H1 (cell line): Measurements from ENCODE around the gene SCN10A. TPM values are rescaled to one million over a fixed set of nuclear protein-coding genes. Genes with fewer than 3 reads are reported as not detected.

Experiments used
- CTCF ChIA-PET: fragments of 300-600 bp; sonication (Branson Sonifier 250); formaldehyde crosslinking; loops from one replicate; lab custom pipeline; 2021; ENCODE audit not compliant: partially characterized antibody; lab: Charles Lee
- POLR2A ChIA-PET: fragments of 300-600 bp; sonication (Branson Sonifier 250); formaldehyde crosslinking; loops from one replicate; lab custom pipeline; 2021; ENCODE audit warnings: inconsistent platforms; ENCODE audit not compliant: partially characterized antibody; lab: Charles Lee
- DNase-seq, 2 experiments: peaks; one replicate each; pipeline versions ENCODE4 v3.0.0 to v3.0.0-alpha.2; 2010 to 2022; ENCODE audit warnings: low spot score in 2 of 2, low read depth in 1 of 2, mixed read lengths in 1 of 2
- FAIRE-seq: peaks from 2 replicates; lab custom pipeline; 2011; peaks lifted over from hg19 to GRCh38; lab: Jason Lieb, UNC
- H2AFZ ChIP-seq: 2 replicates; pipeline ENCODE4 v1.8.1; 2012; ENCODE audit warnings: low read length, inconsistent platforms
- H2AK5ac ChIP-seq: 2 replicates; pipeline ENCODE4 v1.6.1; 2013; ENCODE audit warnings: low read depth, low read length
- H2BK120ac ChIP-seq: replicated peaks from 2 replicates; pipeline ENCODE3; 2013; ENCODE audit warnings: low read depth, low read length, inconsistent platforms
- H2BK12ac ChIP-seq: 2 replicates; pipeline ENCODE4 v1.6.1; 2013; ENCODE audit warnings: low read depth, low read length
- H2BK15ac ChIP-seq: 2 replicates; pipeline ENCODE4 v1.6.1; 2013; ENCODE audit warnings: low read length
- H2BK20ac ChIP-seq: 2 replicates; pipeline ENCODE4 v1.6.1; 2013; ENCODE audit warnings: low read length
- H2BK5ac ChIP-seq: 2 replicates; pipeline ENCODE4 v1.6.1; 2013; ENCODE audit warnings: low read depth, low read length
- H3K14ac ChIP-seq: 2 replicates; pipeline ENCODE4 v1.6.1; 2013; ENCODE audit warnings: inconsistent platforms; ENCODE audit not compliant: insufficient read length
- H3K18ac ChIP-seq: 2 replicates; pipeline ENCODE4 v1.6.1; 2013; ENCODE audit warnings: low read length; ENCODE audit errors: extremely low read depth
- H3K23ac ChIP-seq: 2 replicates; pipeline ENCODE4 v1.6.1; 2013; ENCODE audit warnings: inconsistent platforms; ENCODE audit not compliant: insufficient read length
- H3K23me2 ChIP-seq: 2 replicates; pipeline ENCODE4 v1.6.1; 2013; ENCODE audit warnings: low read depth, low read length
- H3K27ac ChIP-seq: 2 replicates; pipeline ENCODE4 v1.6.1; 2011; ENCODE audit warnings: low read depth, low read length, inconsistent platforms
- H3K27me3 ChIP-seq, 4 experiments: replicated peaks in 1 of 4; 1 replicate in 1 of 4; 2 replicates in 3 of 4; pipeline versions ENCODE4 v1.6.1 to v1.8.1; 2011 to 2013; ENCODE audit warnings: low read length in 3 of 4, mild to moderate bottlenecking in 3 of 4, inconsistent platforms in 2 of 4, mixed read lengths in 2 of 4, moderate library complexity in 1 of 4; ENCODE audit not compliant: control insufficient read depth in 3 of 4, insufficient read depth in 3 of 4; ENCODE audit errors: extremely low read depth in 1 of 4
- H3K36me3 ChIP-seq, 4 experiments: 2 replicates each; pipeline versions ENCODE4 v1.6.1 to v1.8.1; 2011 to 2013; ENCODE audit warnings: mild to moderate bottlenecking in 4 of 4, low read length in 3 of 4, moderate library complexity in 2 of 4, control low read depth in 1 of 4, inconsistent platforms in 1 of 4; ENCODE audit not compliant: insufficient read depth in 4 of 4, control insufficient read depth in 2 of 4
- H3K4ac ChIP-seq: replicated peaks from 2 replicates; pipeline ENCODE3; 2013; ENCODE audit warnings: low read length, low read depth, mixed read lengths, inconsistent platforms; ENCODE audit not compliant: insufficient read length
- H3K4me1 ChIP-seq, 4 experiments: replicated peaks in 1 of 4; 1 replicate in 1 of 4; 2 replicates in 3 of 4; pipeline versions ENCODE4 v1.6.1 to v1.8.1; 2011 to 2013; ENCODE audit warnings: low read length in 3 of 4, inconsistent platforms in 2 of 4, mixed read lengths in 1 of 4; ENCODE audit not compliant: insufficient read depth in 4 of 4, control insufficient read depth in 3 of 4
- H3K4me2 ChIP-seq, 2 experiments: 2 replicates each; pipeline versions ENCODE4 v1.6.1 to v1.8.1; 2011 to 2013; ENCODE audit warnings: low read depth in 2 of 2, low read length in 2 of 2, control low read depth in 1 of 2, inconsistent platforms in 1 of 2, mild to moderate bottlenecking in 1 of 2; ENCODE audit not compliant: insufficient read depth in 1 of 2
- H3K4me3 ChIP-seq, 4 experiments: fragments of 200-600, 300-600 bp in 1 of 4; sonication (generic), shearing (Covaris generic), sonication (Bioruptor Twin) in 1 of 4; 2 replicates each; pipeline versions ENCODE4 v1.5.1 to v1.8.1; 2011 to 2016; ENCODE audit warnings: low read length in 4 of 4, low read depth in 3 of 4, control low read depth in 2 of 4, inconsistent platforms in 2 of 4, mild to moderate bottlenecking in 2 of 4, mixed read lengths in 1 of 4, moderate library complexity in 1 of 4; ENCODE audit not compliant: insufficient read depth in 2 of 4; ENCODE audit errors: extremely low read depth in 1 of 4
- H3K56ac ChIP-seq: replicated peaks from 2 replicates; pipeline ENCODE3; 2013; ENCODE audit warnings: low read depth, mild to moderate bottlenecking, mixed read lengths, low read length, inconsistent platforms; ENCODE audit not compliant: insufficient read length
- H3K79me1 ChIP-seq: 2 replicates; pipeline ENCODE4 v1.6.1; 2013; ENCODE audit warnings: low read depth, low read length, control low read depth
- H3K79me2 ChIP-seq, 2 experiments: 2 replicates each; pipeline versions ENCODE4 v1.6.1 to v1.8.1; 2012 to 2013; ENCODE audit warnings: low read length in 2 of 2, mild to moderate bottlenecking in 2 of 2, inconsistent platforms in 1 of 2; ENCODE audit not compliant: insufficient read depth in 2 of 2, control insufficient read depth in 1 of 2
- H3K9ac ChIP-seq, 4 experiments: replicated peaks in 1 of 4; 1 replicate in 1 of 4; 2 replicates in 3 of 4; pipeline versions ENCODE4 v1.6.1 to v1.8.1; 2011 to 2013; ENCODE audit warnings: low read depth in 3 of 4, low read length in 3 of 4, control low read depth in 2 of 4, mild to moderate bottlenecking in 2 of 4, moderate library complexity in 2 of 4, inconsistent platforms in 1 of 4; ENCODE audit errors: extremely low read depth in 1 of 4
- H3K9me3 ChIP-seq, 2 experiments: 2 replicates each; pipeline versions ENCODE4 v1.6.1 to v1.8.1; 2012 to 2013; ENCODE audit warnings: mild to moderate bottlenecking in 2 of 2, moderate library complexity in 2 of 2, control low read depth in 1 of 2, inconsistent platforms in 1 of 2, low read depth in 1 of 2, low read length in 1 of 2, mixed read lengths in 1 of 2; ENCODE audit not compliant: insufficient read depth in 2 of 2
- H4K20me1 ChIP-seq, 2 experiments: replicated peaks in 1 of 2; 2 replicates each; pipeline versions ENCODE3 to v1.8.1; 2011 to 2013; ENCODE audit warnings: inconsistent platforms in 2 of 2, low read length in 2 of 2, mild to moderate bottlenecking in 1 of 2; ENCODE audit not compliant: insufficient read depth in 2 of 2, control insufficient read depth in 1 of 2
- H4K5ac ChIP-seq: 2 replicates; pipeline ENCODE4 v1.6.1; 2013; ENCODE audit warnings: low read length, low read depth, mixed read lengths, inconsistent platforms; ENCODE audit not compliant: insufficient read length
- H4K8ac ChIP-seq: 2 replicates; pipeline ENCODE4 v1.8.0; 2013; ENCODE audit warnings: mild to moderate bottlenecking, moderate library complexity, low read length, inconsistent platforms; ENCODE audit not compliant: insufficient read depth; ENCODE audit errors: extremely low read depth
- H4K91ac ChIP-seq: replicated peaks from 2 replicates; pipeline ENCODE3; 2013; ENCODE audit warnings: low read length, mixed read lengths, inconsistent platforms; ENCODE audit not compliant: insufficient read length
- CEBPB ChIP-seq: IDR thresholded peaks from 2 replicates; pipeline ENCODE4 v1.6.1; 2012; ENCODE audit warnings: low read depth, low read length
- JUN ChIP-seq: IDR thresholded peaks from 2 replicates; pipeline ENCODE4 v1.6.1; 2011; ENCODE audit warnings: low read depth, mild to moderate bottlenecking, improper control_type of control experiment, low read length
- KDM4A ChIP-seq: IDR thresholded peaks from one replicate; pipeline ENCODE4 v1.7.1; 2012; ENCODE audit warnings: low read depth, mild to moderate bottlenecking, moderate library complexity, low read length, inconsistent platforms; ENCODE audit not compliant: severe bottlenecking
- RXRA ChIP-seq: IDR thresholded peaks from 2 replicates; pipeline ENCODE4 v1.6.1; 2011; ENCODE audit warnings: low read depth, mild to moderate bottlenecking, low read length, moderate library complexity; ENCODE audit not compliant: insufficient read depth
- SIRT6 ChIP-seq: IDR thresholded peaks from one replicate; pipeline ENCODE4 v1.7.1; 2012; ENCODE audit warnings: low read length, inconsistent platforms
- ZNF274 ChIP-seq: IDR thresholded peaks from 2 replicates; pipeline ENCODE4 v1.7.0; 2012; ENCODE audit warnings: low read length, borderline replicate concordance; ENCODE audit errors: extremely low read depth
- WGBS, 2 experiments: shearing (Covaris generic) in 1 of 2; methylation state at CpG; one replicate each; pipeline versions ENCODE4 v1.1.6 to v1.1.7; 2013 to 2015; ENCODE audit warnings: low lambda C conversion rate in 2 of 2, mixed read lengths in 2 of 2, inconsistent platforms in 1 of 2, low coverage in 1 of 2, missing lambda C conversion rate in 1 of 2; ENCODE audit not compliant: insufficient replicate concordance in 2 of 2, insufficient coverage in 1 of 2, insufficient read length in 1 of 2; ENCODE audit errors: extremely low coverage in 1 of 2, missing lambda C conversion rate in 1 of 2; 5-methylcytosine and 5-hydroxymethylcytosine counted together
- polyA plus RNA-seq, 7 experiments: library from polyadenylated mRNA; depleted of rRNA in 3 of 7; stranded (reverse) in 5 of 7; unstranded in 2 of 7; fragments of >200 nt in 5 of 7; fragments of 200-250 nt in 2 of 7; gene quantifications; 1 replicate in 5 of 7; 2 replicates in 1 of 7; 4 replicates in 1 of 7; pipeline versions ENCODE4 v1.2.1 to v1.2.3, GENCODE V29; 2011 to 2013; ENCODE audit warnings: missing spikeins in 2 of 7, mixed read lengths in 2 of 7
- total RNA-seq: library from RNA; stranded (reverse); fragmentation: NEBNext Ultra II Directional; extraction: Animal tissue kit (Norgen Biotek cat#: 25700); gene quantifications from 2 replicates; pipeline ENCODE4 v1.2.1, GENCODE V29; 2021
- TF ChIP-seq, protein P1 (sequence below), 3 experiments: IDR thresholded peaks; 1 replicate in 2 of 3; 2 replicates in 1 of 3; pipeline versions ENCODE4 v1.5.1 to v1.6.1; 2011; ENCODE audit warnings: low read length in 3 of 3, mild to moderate bottlenecking in 3 of 3, inconsistent platforms in 2 of 3, low read depth in 1 of 3, moderate library complexity in 1 of 3; ENCODE audit not compliant: insufficient read depth in 1 of 3; ENCODE audit errors: control extremely low read depth in 1 of 3
- TF ChIP-seq, protein P2 (sequence below): IDR thresholded peaks from 2 replicates; pipeline ENCODE4 v1.6.1; 2012; ENCODE audit warnings: inconsistent platforms

The SCN10A gene
- total and polyA plus RNA-seq, 2 of the 8 experiments (the other 6 are each of a cell fraction or from before 2014, with no cell fraction given), result not detected

DNA sequence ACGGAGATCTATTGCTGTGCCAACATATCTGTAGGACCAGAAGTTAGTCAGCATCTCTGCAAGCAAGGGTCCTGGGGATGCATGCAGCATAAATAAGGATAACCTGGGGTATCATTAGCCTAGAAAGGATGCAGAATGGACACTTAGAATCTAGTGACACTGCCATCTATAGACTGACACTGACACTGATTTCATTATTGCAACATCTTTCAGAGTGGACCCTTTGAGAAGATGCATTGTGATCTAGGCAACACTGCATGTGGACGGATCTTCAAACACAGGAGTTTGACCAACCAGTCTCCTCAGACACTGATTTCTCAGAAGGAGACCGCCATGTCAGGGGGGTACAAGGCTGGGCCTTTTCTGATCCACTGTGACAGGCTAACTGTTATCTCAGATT lies 52.4 kb downstream of the SCN10A start:
- Histone ChIP-seq H4K91ac (no peak overlapping the region), H3K23ac (no peak overlapping the region), H3K79me1 (no peaks in the 10 kb centered on the region), H4K20me1 (no peaks in the 10 kb centered on the region), H3K27ac (no peak overlapping the region), H4K5ac (no peak overlapping the region), H3K18ac (no peak overlapping the region), H3K4me3 (no peak overlapping the region), H2BK12ac (no peak overlapping the region), H3K79me2 (no peaks in the 10 kb centered on the region), H2BK120ac (no peak overlapping the region), H3K23me2 (no peaks in the 10 kb centered on the region), H2AK5ac (no peak overlapping the region), H2BK20ac (no peak overlapping the region), H3K4ac (no peak overlapping the region), H3K9me3 (peaks cover 4 to 7% of the 10 kb centered on the region in 2 experiments; a peak in 3 of 4 replicates), H3K4me2 (no peak overlapping the region), H3K4me1 (no peaks in the 10 kb centered on the region), H2AFZ (no peak overlapping the region), H3K9ac (no peak overlapping the region), H3K36me3 (no peaks in the 10 kb centered on the region), H2BK15ac (no peak overlapping the region), H3K56ac (no peak overlapping the region), H2BK5ac (no peak overlapping the region), H4K8ac (no peak overlapping the region), H3K27me3 (no peaks in the 10 kb centered on the region), H3K14ac (no peak overlapping the region)
- POLR2A ChIA-PET, result no interaction called here
- no peak for TF ChIP-seq RXRA
- TF ChIP-seq KDM4A, result no peak
- TF ChIP-seq CEBPB, result peak; percentile 52; the same call in 1 of the 2 replicates
- TF ChIP-seq, protein P1, sequence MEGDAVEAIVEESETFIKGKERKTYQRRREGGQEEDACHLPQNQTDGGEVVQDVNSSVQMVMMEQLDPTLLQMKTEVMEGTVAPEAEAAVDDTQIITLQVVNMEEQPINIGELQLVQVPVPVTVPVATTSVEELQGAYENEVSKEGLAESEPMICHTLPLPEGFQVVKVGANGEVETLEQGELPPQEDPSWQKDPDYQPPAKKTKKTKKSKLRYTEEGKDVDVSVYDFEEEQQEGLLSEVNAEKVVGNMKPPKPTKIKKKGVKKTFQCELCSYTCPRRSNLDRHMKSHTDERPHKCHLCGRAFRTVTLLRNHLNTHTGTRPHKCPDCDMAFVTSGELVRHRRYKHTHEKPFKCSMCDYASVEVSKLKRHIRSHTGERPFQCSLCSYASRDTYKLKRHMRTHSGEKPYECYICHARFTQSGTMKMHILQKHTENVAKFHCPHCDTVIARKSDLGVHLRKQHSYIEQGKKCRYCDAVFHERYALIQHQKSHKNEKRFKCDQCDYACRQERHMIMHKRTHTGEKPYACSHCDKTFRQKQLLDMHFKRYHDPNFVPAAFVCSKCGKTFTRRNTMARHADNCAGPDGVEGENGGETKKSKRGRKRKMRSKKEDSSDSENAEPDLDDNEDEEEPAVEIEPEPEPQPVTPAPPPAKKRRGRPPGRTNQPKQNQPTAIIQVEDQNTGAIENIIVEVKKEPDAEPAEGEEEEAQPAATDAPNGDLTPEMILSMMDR (IDR thresholded peaks at IDR 0.05; ENCODE audit: control extremely low read depth in 1 of 3, insufficient read depth in 1 of 3, low read depth in 1 of 3, low read length in 3 of 3), result no peak
- TF ChIP-seq JUN, result no peak
- TF ChIP-seq, protein P2, sequence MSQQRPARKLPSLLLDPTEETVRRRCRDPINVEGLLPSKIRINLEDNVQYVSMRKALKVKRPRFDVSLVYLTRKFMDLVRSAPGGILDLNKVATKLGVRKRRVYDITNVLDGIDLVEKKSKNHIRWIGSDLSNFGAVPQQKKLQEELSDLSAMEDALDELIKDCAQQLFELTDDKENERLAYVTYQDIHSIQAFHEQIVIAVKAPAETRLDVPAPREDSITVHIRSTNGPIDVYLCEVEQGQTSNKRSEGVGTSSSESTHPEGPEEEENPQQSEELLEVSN, result no peak
- TF ChIP-seq SIRT6, result no peak
- no peak for TF ChIP-seq ZNF274
- CTCF ChIA-PET, result no interaction called here
- no peak for FAIRE-seq
- WGBS, 2 experiments, result 62% methylated on average over 3 of the region's 3 CpGs; no CpG with 5 or more reads in 1 of the 2 experiments
- no peak for DNase-seq
